NCI-H526 treated with DMSO at 0.1 percent for 48 hours (cell line): Measurements from ENCODE around the gene BPIFB3.

ENCODE experiments used
- DNase-seq: peaks from one replicate; lab custom pipeline; 2025; lab: John Stamatoyannopoulos, UW

Gene BPIFB3

DNA sequence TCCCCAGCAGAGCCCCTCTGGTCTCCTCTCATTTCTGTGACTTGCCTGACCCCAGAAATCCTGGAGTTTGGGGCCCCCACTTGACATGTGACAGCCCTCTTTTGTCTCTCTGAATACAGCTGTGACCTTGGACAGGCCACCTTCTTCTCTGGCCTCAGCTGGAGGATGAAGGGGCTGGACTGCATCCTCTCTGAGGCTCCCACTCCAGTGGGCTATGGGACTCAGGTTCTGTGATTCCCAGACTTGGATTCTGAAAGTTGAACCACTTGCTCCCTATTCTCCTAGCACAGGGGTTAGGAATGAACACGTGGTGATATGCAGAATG, 9.1 kb downstream of the BPIFB3 start:
- DNase-seq = no peak

DNA sequence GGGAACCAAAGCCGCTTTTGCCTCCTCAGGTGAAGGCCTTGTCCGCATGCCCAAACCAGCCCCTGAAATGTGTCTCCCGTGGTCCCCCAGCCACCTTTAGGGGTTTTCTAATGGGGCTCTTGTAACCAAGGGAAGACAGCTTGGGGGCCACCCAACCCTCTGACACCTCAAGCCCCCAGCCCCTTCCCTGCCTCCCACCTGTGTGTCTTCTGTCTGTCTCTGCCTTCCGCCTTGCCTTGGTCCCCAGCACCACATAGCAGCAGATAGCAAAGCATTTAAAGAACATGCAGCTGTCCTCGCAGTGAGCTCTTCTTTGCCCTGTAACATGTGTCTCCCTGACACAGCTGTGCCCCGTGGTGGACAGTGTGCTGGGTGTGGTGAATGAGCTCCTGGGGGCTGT, 9.6 kb downstream of the BPIFB3 start:
- DNase-seq = no peak

DNA sequence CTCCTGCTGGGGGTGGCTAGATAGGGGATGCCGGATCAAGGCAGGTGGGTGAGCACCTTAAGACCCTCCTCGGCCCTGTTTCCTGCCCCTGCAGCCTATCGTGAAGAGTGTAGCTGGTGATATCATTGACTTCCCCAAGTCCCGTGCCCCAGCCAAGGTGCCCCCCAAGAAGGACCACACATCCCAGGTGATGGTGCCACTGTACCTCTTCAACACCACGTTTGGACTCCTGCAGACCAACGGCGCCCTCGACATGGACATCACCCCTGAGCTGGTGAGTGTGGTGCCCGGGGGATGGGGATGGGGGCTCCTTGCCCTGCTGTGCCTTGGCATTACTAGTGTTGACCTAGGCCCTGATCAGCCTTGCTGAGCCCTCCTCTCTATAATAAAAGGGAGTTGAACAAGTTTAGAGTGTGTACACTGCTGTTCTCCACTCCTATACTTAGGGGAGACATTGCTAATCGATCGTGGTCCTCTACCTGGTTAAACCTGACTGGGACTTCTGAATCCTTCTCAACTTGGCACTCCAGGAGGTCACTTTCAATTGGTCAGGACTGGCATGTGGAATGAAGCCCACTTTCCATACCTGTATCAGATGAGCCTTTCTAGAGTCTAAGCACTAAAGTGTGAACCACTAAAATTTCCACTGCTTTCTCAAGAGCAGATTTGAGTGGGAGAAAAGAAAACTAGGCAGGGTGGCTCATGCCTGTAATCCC, 11.0 kb downstream of the BPIFB3 start:
- DNase-seq = no peak

DNA sequence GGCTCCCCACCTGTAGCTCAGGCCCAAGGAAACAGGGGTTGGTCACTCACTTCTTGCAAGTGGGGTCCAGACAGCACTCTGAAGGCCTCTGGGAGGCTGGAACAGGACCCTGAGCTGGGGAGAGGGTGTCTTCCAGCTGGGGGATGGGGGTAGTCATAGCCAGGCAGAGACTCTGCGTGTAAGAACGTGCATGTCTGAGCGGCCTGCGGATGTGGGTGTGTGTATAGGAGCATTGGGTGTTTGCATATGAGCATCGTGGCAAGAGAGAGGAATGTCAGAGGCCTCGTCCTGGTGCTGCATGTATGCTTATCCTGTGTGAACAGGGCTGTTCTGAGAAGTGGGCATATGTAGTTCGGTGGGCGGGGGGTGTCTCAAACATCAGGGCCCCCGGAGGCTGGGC, 12.1 kb downstream of the BPIFB3 start:
- DNase-seq = no peak

DNA sequence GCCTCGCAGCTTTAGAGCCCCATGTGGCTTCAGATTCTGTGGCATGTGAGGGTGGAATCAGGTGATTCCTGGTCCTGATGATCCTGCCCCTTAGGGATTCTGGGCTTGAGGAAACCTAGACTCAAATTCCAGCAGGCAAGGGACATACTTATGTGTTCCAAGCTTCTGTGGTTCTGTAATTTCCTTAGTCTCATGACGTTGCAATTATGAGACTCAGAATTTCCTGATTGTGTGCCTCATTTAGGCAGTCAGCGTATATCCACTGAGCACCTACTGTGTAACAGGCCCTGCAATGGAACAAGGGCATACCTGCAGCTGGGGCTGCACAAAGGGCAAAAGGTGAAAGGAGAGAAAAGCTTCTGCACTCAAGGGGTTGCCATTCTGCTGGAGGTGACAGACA, 14.1 kb downstream of the BPIFB3 start:
- no peak for DNase-seq

DNA sequence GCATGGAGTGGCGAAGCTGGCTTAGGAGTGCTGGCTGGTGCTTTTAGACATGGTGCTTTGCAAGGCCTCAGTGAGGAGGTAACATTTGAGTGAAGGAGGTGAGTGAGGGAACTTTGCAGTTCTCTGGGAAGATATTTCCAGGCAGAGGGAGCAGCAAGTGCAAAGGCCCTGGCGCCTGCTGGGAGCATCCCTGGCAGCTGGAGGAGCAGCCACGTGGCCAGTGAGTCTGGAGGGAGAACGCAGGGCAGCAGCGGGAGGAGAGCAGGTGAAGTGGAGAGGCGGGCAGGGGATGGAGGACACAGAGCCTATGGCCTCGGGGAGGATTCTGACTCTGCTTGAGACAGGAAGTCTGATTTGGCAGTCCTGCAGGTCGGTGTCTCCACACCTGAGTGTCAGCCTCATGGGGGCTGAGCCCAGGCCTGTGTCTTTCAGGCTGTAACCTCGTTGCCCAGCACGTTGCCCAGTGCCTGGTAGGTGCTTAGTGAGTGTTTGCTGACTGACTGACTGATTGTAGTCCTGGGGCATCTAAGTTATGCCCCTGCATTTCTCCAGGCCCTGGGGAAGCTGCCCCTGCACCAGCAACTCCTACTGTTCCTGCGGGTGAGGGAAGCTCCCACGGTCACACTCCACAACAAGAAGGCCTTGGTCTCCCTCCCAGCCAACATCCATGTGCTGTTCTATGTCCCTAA, 14.7 kb downstream of the BPIFB3 start:
- no peak for DNase-seq

DNA sequence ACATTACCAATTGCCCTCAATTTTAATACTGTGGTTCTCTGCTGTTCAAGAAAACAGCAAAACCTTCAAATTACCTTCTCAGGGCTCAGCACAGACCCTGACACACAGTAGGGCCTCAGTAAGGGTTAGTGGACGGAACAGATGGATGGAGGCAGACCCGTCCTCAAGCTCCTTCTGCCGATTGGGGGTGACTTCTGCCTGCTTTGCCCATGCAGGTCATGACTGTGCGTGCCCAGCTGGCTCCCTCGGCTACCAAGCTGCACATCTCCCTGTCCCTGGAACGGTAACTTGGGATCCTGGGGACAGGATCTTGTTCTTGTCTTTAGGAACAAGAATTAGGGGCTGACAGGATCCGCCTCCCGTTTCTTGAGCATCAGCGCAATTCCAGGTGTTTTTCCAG, 16.0 kb downstream of the BPIFB3 start:
- DNase-seq = no peak

DNA sequence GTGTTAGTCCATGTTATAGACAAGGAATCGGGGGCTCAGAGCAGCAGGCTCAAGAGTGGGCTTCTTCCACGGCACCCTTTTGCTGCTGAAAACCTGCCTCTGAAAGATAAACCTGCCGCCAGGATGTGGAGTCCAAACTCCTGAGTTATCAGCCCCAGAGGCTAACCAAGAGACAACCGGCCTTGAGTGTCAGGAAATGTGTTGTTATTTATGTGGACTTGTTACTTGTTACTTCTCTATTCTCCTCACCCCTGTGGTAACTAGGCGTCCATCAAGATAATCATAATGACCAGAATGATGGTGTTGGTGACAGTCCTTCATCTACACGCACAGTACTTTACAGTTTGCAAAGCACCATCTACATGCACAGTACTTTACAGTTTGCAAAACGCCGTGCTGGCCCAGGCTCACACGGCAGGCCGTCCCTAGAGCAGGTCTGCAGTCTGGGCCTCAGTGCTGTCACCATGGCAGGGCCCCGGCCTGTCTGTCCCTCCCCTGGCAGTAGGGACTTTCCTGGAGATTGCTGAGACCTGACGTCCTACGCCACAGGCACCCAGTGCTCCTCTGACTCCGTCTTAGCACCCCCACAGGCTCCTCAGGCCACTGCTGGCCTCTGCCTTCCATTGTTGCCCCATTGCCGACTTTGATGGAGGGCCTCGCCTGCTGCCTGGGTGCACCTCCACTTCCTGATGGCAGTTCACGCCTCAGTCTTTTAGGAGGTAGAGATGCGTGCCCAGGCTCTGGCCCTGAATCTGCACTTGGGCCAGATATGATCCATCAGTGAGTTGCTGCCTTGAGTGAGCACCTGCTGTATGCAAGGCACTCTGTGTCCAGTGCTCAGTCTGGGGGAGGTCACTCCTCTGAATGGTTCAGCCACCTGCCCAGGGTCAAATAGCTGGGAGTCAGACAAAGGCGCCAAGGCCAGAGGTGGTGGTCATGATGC, 16.7 kb downstream of the BPIFB3 start:
- DNase-seq = no peak

DNA sequence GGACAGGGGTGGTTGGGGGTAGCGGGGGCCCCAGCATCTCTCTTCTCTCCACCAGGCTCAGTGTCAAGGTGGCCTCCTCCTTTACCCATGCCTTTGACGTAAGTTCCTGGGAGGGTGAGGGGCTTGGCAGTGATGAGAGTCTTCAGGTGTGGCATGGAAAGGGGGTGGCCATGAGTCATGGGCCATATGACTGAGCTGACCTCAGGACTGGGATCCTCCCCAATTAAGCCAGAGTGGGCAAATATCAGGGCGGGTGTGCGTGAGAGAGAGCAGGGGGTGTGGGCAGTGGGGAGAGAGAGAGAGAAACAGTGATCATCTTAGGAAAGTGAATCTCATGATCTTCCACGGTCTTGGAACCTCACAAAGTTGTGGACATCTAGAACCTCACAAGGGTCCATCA, 17.5 kb downstream of the BPIFB3 start:
- no peak for DNase-seq

DNA sequence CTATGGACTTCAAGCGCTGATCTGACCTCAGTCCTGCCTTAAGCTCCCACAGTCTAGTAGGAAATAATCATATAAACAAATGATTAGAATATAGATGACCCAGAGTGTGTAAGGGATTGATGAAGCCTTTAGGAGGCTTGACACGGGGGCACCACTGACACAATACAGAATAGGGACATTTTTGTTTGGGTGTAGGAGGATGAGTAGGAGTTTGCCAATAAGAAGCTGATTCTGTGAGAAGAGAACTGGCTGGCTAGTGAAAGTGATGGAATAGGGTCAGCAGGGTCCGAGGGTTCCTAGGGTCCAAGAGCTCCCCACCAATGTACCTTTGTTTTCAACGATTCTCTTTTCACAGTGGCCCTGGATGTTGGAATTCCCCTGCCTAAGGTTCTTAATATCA, 18.7 kb downstream of the BPIFB3 start:
- DNase-seq = no peak

DNA sequence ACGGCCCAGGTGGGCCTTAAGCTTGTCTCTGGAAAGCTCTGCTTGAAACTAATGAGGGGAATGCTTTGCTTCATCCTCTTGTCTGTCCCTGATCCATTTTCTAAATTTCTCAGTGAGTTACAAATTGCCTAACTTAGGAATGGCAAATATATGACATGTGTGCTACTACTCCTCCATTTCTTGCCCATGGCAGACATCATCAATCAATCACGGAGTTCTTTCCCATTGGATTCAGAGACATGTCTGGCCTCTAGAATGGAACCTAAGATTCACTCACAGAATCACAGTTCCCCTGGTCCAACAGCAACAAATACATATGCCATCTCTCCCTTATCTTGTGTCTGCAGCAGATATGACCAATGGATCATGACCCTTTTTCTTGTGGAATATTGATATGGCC, 19.1 kb downstream of the BPIFB3 start:
- no peak for DNase-seq

DNA sequence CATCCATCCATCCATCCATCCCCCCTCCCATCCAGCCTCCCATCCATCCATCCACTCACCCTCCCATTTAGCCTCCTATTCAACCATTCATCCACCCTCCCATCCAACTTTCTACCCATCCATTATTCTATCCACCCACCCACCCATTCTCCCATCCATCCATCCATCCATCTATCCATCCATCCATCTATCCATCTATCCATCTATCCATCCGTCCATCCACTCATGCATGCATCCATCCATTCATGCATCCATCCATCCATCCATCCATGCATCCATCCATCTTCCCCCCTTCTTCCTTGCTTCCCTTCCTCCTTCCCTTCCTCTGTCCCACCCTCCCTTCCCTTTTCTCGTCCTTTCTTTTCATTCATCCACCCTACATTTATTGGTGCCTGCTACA, 21.0 kb downstream of the BPIFB3 start:
- no peak for DNase-seq

DNA sequence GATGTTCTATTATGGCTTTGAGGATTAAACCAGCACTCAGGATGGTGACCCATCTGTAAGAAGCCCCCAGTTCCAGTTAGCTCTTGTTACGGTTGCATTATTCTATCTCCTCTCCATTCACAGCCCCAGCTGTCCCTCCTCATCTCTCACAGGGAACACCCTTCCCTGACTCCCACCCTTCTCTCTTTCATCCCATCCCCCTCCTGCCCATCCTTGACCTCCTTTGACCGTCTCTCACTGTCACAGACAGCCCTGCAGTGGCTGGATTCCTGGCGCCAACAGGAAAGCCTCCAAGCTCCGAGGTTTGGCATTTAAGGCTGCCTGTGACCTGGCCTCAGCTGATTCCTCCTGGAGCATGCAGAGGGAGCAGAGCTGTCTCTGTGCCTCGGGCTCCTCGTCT, 21.6 kb downstream of the BPIFB3 start:
- DNase-seq = no peak

DNA sequence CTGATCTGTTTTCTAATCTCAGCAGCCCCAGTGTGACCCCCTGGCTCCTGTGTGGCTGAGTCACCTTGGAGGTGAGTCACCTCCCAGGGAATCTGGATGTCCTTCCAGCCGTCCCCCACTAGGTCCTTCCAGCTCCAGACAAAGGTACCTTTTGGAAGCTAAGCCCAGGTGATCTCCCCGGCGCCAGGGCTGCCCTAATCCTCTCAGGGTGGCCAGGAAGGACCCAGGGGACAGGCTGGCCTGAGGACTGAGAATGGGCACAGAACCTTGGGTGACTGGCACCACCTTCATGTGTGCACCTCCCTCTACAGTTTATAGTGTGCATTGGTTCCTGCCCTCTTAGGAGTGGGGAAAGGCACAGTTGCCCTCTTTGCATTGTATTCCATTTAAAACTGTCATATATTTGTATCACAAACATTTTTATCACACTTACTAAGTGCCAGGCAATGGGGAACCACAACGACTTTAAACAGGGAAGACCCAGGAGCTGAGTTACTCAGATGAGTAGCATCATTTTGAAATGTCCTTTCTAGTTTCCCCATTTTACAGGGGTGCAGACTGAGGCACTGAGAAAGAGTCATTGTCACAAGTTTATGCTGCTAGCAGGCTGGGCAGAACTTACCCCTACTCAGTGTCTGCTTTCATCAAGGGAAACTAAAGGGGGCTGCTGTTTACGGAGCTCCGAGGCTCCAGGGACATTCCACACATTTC, 23.1 kb downstream of the BPIFB3 start:
- DNase-seq = no peak

DNA sequence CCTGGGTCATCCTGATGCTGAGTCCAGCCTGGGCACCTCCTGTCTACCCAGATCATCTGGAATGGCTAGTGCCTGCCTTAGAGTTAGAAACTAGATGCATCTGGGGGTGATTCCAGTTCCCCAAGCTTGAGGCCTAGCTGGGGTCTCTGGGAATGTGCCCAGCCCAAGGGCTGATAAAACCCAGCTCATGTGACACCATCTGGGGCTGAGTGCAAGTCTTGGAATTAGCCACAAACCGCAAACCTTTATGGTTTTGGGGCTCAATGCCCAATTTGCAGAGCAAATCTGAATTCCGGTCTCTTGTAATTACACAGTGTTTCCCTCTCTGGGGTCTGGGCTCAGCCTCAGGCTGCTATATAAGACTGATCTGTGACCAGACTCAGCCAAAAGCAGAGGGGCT, 25.6 kb downstream of the BPIFB3 start, which contains the start of gene BPIFB4:
TSS of gene BPIFB4 (plus strand) at position 385 of the 400 bp plus-strand sequence. CDS start 1,884 bp downstream, outside the sequence.
- DNase-seq = no peak

DNA sequence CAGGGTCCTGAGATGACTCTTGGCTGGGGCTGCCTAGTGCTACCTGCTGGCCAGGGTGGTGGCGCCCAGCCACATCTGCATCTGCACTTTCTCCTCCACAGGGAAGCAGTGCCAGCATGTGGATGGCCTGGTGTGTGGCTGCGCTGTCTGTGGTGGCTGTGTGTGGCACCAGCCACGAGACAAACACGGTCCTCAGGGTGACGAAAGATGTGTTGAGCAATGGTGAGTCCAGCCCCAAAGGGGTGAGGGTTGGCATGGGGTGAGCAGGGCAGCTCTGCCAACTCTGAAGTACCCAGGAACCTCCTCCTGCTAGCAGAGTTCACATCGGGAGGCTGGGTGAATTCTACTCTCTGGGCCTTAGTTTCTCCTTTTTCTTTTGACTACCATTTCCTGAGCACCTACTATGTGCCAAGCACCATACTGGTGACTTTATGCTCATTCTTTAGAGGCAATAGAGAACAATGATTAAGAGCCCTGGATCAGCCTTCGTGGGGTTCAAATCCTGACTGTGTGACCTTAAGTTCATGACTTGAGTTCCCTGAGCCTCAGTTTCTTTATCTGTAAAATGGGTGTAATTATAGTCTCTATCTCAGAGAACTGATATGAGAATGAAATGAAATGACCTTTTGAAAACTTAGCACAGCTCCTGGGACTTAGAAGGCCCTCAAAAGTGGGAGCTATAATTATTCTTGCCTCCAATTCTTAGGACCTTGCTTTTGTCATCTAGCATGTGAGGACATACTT, 27.9 kb downstream of the BPIFB3 start:
- no peak for DNase-seq

DNA sequence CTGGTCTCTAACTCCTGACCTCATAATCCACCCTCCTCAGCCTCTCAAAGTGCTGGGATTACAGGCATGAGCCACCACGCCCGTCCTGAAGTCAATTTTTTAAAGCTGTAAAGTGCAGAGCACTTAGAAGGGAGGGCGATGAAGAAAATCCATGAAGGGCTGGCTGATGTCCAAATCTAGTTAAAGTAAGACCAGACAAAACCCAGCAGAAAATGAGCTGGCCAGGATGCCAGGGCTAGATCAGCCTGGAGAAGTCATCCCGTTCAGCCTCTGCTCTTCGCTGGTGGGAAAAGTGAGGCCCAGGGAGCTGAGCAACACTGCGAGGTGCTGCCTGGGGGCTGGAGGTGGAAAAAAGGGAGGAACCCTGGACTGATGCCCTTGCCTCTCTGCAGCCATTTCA, 28.8 kb downstream of the BPIFB3 start:
- DNase-seq = no peak

DNA sequence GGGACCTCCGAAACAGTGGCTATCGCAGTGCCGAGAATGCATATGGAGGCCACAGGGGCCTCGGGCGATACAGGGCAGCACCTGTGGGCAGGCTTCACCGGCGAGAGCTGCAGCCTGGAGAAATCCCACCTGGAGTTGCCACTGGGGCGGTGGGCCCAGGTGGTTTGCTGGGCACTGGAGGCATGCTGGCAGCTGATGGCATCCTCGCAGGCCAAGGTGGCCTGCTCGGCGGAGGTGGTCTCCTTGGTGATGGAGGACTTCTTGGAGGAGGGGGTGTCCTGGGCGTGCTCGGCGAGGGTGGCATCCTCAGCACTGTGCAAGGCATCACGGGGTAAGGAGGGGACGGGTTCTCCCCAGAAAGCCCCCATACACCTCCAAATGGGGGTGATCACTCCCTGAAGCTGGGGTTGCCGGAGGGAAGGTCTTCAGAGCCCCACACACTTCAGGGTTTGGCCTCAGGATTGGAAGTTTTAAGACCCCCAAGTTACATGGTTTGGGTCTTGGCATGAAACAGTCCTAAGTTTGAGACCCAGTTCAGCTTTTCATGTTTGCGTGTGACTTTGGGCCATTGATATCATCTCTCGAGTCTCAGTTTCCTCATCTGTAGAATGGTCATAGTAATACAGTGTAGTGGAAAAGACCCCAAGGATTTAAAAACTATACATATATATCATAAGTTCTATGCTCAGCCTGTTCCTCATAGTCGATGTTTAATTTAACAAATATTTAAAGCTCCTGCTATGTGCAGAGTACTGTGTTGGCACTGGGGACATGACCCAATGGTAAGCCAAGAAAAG, 30.0 kb downstream of the BPIFB3 start:
- DNase-seq = no peak

DNA sequence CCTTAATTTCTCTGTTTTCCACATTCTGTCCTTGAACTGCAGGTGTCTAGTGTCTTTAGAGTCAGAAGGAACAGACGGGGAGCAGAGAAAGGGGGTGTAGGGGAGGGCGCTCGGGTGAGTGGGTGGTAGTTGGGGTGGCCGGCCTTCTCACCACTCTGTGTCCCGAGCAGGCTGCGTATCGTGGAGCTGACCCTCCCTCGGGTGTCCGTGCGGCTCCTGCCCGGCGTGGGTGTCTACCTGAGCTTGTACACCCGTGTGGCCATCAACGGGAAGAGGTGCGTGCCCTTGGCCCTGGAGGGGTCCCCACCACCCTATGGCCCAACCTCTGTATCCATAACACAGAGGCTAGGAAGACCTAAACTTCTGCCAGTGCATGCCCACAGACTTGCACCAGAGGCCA, 31.0 kb downstream of the BPIFB3 start:
- no peak for DNase-seq

DNA sequence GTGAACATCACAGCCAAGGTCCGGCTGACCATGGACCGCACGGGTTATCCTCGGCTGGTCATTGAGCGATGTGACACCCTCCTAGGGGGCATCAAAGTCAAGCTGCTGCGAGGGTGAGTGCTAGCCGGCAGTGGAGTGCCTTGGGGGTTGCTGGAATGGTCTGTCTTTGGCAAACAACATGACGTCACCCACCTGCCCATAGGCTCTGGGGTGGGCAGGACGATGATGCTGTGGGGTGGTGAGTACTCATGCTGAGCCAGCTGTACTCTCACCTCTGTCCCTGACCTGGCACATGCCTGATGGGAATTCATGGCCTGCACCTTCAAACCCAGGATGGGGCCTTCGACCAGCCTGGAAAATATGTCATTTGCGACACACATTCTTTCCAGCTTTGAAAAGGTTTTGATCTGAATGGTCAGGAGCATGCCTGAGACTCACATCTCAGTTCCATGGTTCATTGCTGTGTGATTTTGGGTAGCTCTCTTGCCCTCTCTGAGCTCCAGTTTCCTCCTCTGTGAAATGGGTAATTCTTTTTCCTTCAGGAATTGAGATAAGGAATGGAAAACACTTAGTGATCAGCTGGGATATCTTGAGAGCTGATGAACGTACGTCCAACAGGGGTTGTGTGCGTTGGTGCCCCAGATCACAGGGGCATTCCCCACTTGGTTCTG, 32.5 kb downstream of the BPIFB3 start:
- no peak for DNase-seq
